HG03571 (cell line): ENCODE results near the gene PLEKHM2.
"Not testable (repeated sequence)": the region's sequence is repeated elsewhere in the genome, so short reads cannot be mapped to it uniquely, and the experiment has no call there.

ENCODE experiments used
- ATAC-seq: cut with Tn5 transposase; IDR thresholded peaks from one replicate; pipeline ENCODE4 v1.9.1; 2021; ENCODE audit not compliant: unreplicated experiment

The PLEKHM2 gene

GRCh38 chr1:15676688-15677661, 7.1 kb upstream of the PLEKHM2 start:
- no peak for ATAC-seq

- ATAC-seq: no peak
Observed at GRCh38 chr1:15678578-15678977, 5.5 kb upstream of the PLEKHM2 start.

- no peak for ATAC-seq
Observed at GRCh38 chr1:15680131-15680530, 4.0 kb upstream of the PLEKHM2 start.

- ATAC-seq: no peak
Observed at GRCh38 chr1:15680561-15681348, 3.4 kb upstream of the PLEKHM2 start.

GRCh38 chr1:15681349-15682292, 2.5 kb upstream of the PLEKHM2 start:
- no peak for ATAC-seq

GRCh38 chr1:15682936-15683341, 1.2 kb upstream of the PLEKHM2 start:
- no peak for ATAC-seq

- no peak for ATAC-seq
Observed at GRCh38 chr1:15683345-15684039, 628 bp upstream of the PLEKHM2 start.

- ATAC-seq: peak; percentile 25
Observed at GRCh38 chr1:15684468-15685291, 560 bp downstream of the PLEKHM2 start.

GRCh38 chr1:15685820-15686219, 1.7 kb downstream of the PLEKHM2 start:
- no peak for ATAC-seq

- ATAC-seq: no peak
Observed at GRCh38 chr1:15687446-15687845, 3.3 kb downstream of the PLEKHM2 start.

GRCh38 chr1:15690317-15690716, 6.2 kb downstream of the PLEKHM2 start:
- ATAC-seq: no peak

- ATAC-seq: no peak
Observed at GRCh38 chr1:15691434-15692032, 7.4 kb downstream of the PLEKHM2 start.

GRCh38 chr1:15692121-15692682, 8.1 kb downstream of the PLEKHM2 start:
- ATAC-seq: no peak

GRCh38 chr1:15693371-15693770, 9.3 kb downstream of the PLEKHM2 start:
- no peak for ATAC-seq

- ATAC-seq: peak; percentile 90
Observed at GRCh38 chr1:15696956-15697521, 12.9 kb downstream of the PLEKHM2 start.

GRCh38 chr1:15698201-15698600, 14.1 kb downstream of the PLEKHM2 start:
- ATAC-seq: no peak

- not testable (repeated sequence) for ATAC-seq
Observed at GRCh38 chr1:15699321-15699720, 15.2 kb downstream of the PLEKHM2 start.

- no peak for ATAC-seq
Observed at GRCh38 chr1:15700508-15700907, 16.4 kb downstream of the PLEKHM2 start.
